Hematopoietic multipotent progenitor cell (in vitro differentiated cells): ENCODE data around the gene INTS6. TPM values are rescaled to one million over a fixed set of nuclear protein-coding genes. Genes with fewer than 3 reads are reported as not detected.
A peak's percentile ranks its signal among the peaks of the same experiment; 100 is the strongest.

Experiments used
- DNase-seq, 3 donors: peaks; one replicate each; pipeline ENCODE4 v3.0.0-alpha.2; 2011 to 2015; ENCODE audit warnings: low read depth in 2 of 3, low spot score in 2 of 3
- total RNA-seq: library from RNA; depleted of rRNA; stranded (reverse); fragments of >200 nt; gene quantifications from one replicate; pipeline ENCODE4 v1.2.3, GENCODE V29; 2012

Gene INTS6
- total RNA-seq, 1 donor, result 16.4 TPM

- no peak for DNase-seq
These were observed 4.4 kb upstream of the INTS6 start for GRCh38 chr13:51457086-51457815.

- DNase-seq, result no peak
These were observed 3.7 kb upstream of the INTS6 start for GRCh38 chr13:51456510-51456909.

- DNase-seq, result no peak
These were observed 2.7 kb upstream of the INTS6 start for GRCh38 chr13:51455532-51455931.

- DNase-seq, result peak in 1 of 3 donors; percentile 29
These were observed 1.3 kb upstream of the INTS6 start for GRCh38 chr13:51453959-51454703.

GRCh38 chr13:51453207-51453958, 547 bp upstream of the INTS6 start:
- peak in 2 of 3 donors; percentile 91 to 94 for DNase-seq

- DNase-seq, result peak; percentile 47 to 87 (median 82)
These were observed 1.1 kb downstream of the INTS6 start for GRCh38 chr13:51451467-51452360.

- DNase-seq, result no peak
These were observed 1.7 kb downstream of the INTS6 start for GRCh38 chr13:51451134-51451466.

- DNase-seq, result no peak
These were observed 3.8 kb downstream of the INTS6 start for GRCh38 chr13:51449018-51449417.

- peak in 2 of 3 donors; percentile 54 to 61 for DNase-seq
These were observed 7.9 kb downstream of the INTS6 start for GRCh38 chr13:51444922-51445321.

- DNase-seq, result no peak
These were observed 12.5 kb downstream of the INTS6 start for GRCh38 chr13:51440381-51440780.

GRCh38 chr13:51437550-51438127, 15.2 kb downstream of the INTS6 start:
- DNase-seq, result no peak

GRCh38 chr13:51435002-51435578, 17.7 kb downstream of the INTS6 start:
- peak in 2 of 3 donors; percentile 22 to 58 for DNase-seq

- DNase-seq, result peak in 1 of 3 donors; percentile 20
These were observed 20.3 kb downstream of the INTS6 start for GRCh38 chr13:51432576-51432975.

GRCh38 chr13:51426982-51427381, 25.9 kb downstream of the INTS6 start:
- no peak for DNase-seq

- no peak for DNase-seq
These were observed 27.3 kb downstream of the INTS6 start for GRCh38 chr13:51425410-51426042.

- no peak for DNase-seq
These were observed 29.1 kb downstream of the INTS6 start for GRCh38 chr13:51423766-51424165.

- no peak for DNase-seq
These were observed 30.4 kb downstream of the INTS6 start for GRCh38 chr13:51422484-51422883.

- no peak for DNase-seq
These were observed 31.9 kb downstream of the INTS6 start for GRCh38 chr13:51420681-51421490.
